Osteoblast (primary cell): ENCODE results near the gene TMEM161A. TPM values are rescaled to one million over a fixed set of nuclear protein-coding genes. Genes with fewer than 3 reads are reported as not detected.
"Not testable (repeated sequence)": the region's sequence is repeated elsewhere in the genome, so short reads cannot be mapped to it uniquely, and the experiment has no call there.

Source experiments
- DNase-seq: peaks from one replicate; pipeline ENCODE4 v3.0.0; 2011; ENCODE audit warnings: low spot score, mixed read lengths; ENCODE audit not compliant: insufficient read length; ENCODE audit errors: missing footprints
- H2AFZ ChIP-seq: 2 replicates; pipeline ENCODE4 v1.6.0; 2011; ENCODE audit warnings: mild to moderate bottlenecking, low read length
- H3K27ac ChIP-seq: 2 replicates; pipeline ENCODE4 v1.5.1; 2011; ENCODE audit warnings: mild to moderate bottlenecking, low read depth, low read length, moderate library complexity
- H3K27me3 ChIP-seq: 2 replicates; pipeline ENCODE4 v1.6.0; 2012; ENCODE audit warnings: mild to moderate bottlenecking, control low read depth, inconsistent platforms, low read length, moderate library complexity; ENCODE audit not compliant: insufficient read depth
- H3K36me3 ChIP-seq: 2 replicates; pipeline ENCODE4 v1.5.1; 2011; ENCODE audit warnings: mild to moderate bottlenecking, low read length, control low read depth, moderate library complexity; ENCODE audit not compliant: insufficient read depth
- H3K4me1 ChIP-seq: 2 replicates; pipeline ENCODE4 v1.5.1; 2011; ENCODE audit warnings: mild to moderate bottlenecking, low read length, control low read depth, moderate library complexity; ENCODE audit not compliant: insufficient read depth
- H3K4me2 ChIP-seq: 2 replicates; pipeline ENCODE4 v1.6.0; 2011; ENCODE audit warnings: mild to moderate bottlenecking, low read length; ENCODE audit not compliant: insufficient read depth
- H3K4me3 ChIP-seq: fragments of 200-600 bp; sonication (generic); 3 replicates; pipeline ENCODE4 v1.5.1; 2012; ENCODE audit warnings: mild to moderate bottlenecking, low read length, inconsistent platforms; ENCODE audit not compliant: insufficient read depth
- H3K79me2 ChIP-seq: 2 replicates; pipeline ENCODE4 v1.6.0; 2012; ENCODE audit warnings: mild to moderate bottlenecking, low read length, control low read depth, inconsistent platforms; ENCODE audit not compliant: insufficient read depth
- H3K9me3 ChIP-seq: 2 replicates; pipeline ENCODE4 v1.5.1; 2011; ENCODE audit warnings: low read depth, low read length, control low read depth
- H4K20me1 ChIP-seq: 2 replicates; pipeline ENCODE4 v1.6.0; 2012; ENCODE audit warnings: mild to moderate bottlenecking, low read length, control low read depth; ENCODE audit not compliant: insufficient read depth
- CTCF ChIP-seq: IDR thresholded peaks from 2 replicates; pipeline ENCODE4 v1.5.1; 2011; ENCODE audit warnings: mild to moderate bottlenecking, low read depth, low read length, moderate library complexity; ENCODE audit errors: extremely low read depth
- total RNA-seq: library from RNA; depleted of rRNA; stranded (reverse); fragments of >200 nt; gene quantifications from 2 replicates; pipeline ENCODE4 v1.2.3, GENCODE V29; 2012

TMEM161A gene
- total RNA-seq, 1 donor, result 13.8 TPM

GRCh38 chr19:19103167-19103566, 35.1 kb downstream of the TMEM161A start:
- no peaks in the 10 kb centered on the region for H4K20me1 ChIP-seq
- no peak overlapping the region for H3K27ac ChIP-seq
- H3K4me1 ChIP-seq, result no peaks in the 10 kb centered on the region
- no peak overlapping the region for H2AFZ ChIP-seq
- no peak for DNase-seq
- no peaks in the 10 kb centered on the region for H3K79me2 ChIP-seq
- H3K36me3 ChIP-seq, result no peaks in the 10 kb centered on the region
- no peaks in the 10 kb centered on the region for H3K9me3 ChIP-seq
- TF ChIP-seq CTCF, result no peak
- no peak overlapping the region for H3K4me3 ChIP-seq
- H3K27me3 ChIP-seq, result no peaks in the 10 kb centered on the region
- H3K4me2 ChIP-seq, result no peak overlapping the region

GRCh38 chr19:19102566-19102965, 35.7 kb downstream of the TMEM161A start:
- H3K4me2 ChIP-seq, H3K36me3 ChIP-seq, H3K27ac ChIP-seq, H3K9me3 ChIP-seq, H3K79me2 ChIP-seq, H2AFZ ChIP-seq, H3K4me3 ChIP-seq, H4K20me1 ChIP-seq, H3K27me3 ChIP-seq, H3K4me1 ChIP-seq: not testable (repeated sequence)
- peak; percentile 18 for DNase-seq

- Histone ChIP-seq H3K36me3 (peaks cover 4% of the 10 kb centered on the region), H3K4me1 (no peaks in the 10 kb centered on the region), H3K27ac (no peak overlapping the region), H3K9me3 (no peaks in the 10 kb centered on the region), H3K27me3 (no peaks in the 10 kb centered on the region), H3K4me3 (no peak overlapping the region), H3K79me2 (no peaks in the 10 kb centered on the region), H2AFZ (no peak overlapping the region), H4K20me1 (no peaks in the 10 kb centered on the region), H3K4me2 (no peak overlapping the region)
- peak; percentile 58 for DNase-seq
- no peak for TF ChIP-seq CTCF
Measured at GRCh38 chr19:19101540-19101939, 36.7 kb downstream of the TMEM161A start.

- Histone ChIP-seq H3K79me2 (no peaks in the 10 kb centered on the region), H3K4me1 (no peaks in the 10 kb centered on the region), H4K20me1 (no peaks in the 10 kb centered on the region), H2AFZ (no peak overlapping the region), H3K27me3 (no peaks in the 10 kb centered on the region), H3K36me3 (peaks cover 4% of the 10 kb centered on the region), H3K9me3 (no peaks in the 10 kb centered on the region), H3K27ac (no peak overlapping the region), H3K4me3 (no peak overlapping the region), H3K4me2 (no peak overlapping the region)
- no peak for TF ChIP-seq CTCF
- DNase-seq, result peak; percentile 55
Measured at GRCh38 chr19:19098703-19099632, 39.3 kb downstream of the TMEM161A start.
